ENCODE measurements around the gene NABP1.

NABP1 gene

GRCh38 chr2:191705701-191706100 is 27.8 kb downstream of the NABP1 start:
- Mint-ChIP-seq H3K9me3 (no peaks in the 10 kb centered on the region), H3K27me3 (no peaks in the 10 kb centered on the region), H3K4me1 (no peaks in the 10 kb centered on the region), H3K27ac (no peak overlapping the region), H3K36me3 (peaks cover 16% of the 10 kb centered on the region), H3K4me3 (no peak overlapping the region)

GRCh38 chr2:191706791-191707190 is 28.9 kb downstream of the NABP1 start:
- Mint-ChIP-seq H3K27ac (no peak overlapping the region), H3K4me1 (no peaks in the 10 kb centered on the region), H3K27me3 (no peaks in the 10 kb centered on the region), H3K4me3 (no peak overlapping the region), H3K36me3 (peaks cover 16% of the 10 kb centered on the region), H3K9me3 (no peaks in the 10 kb centered on the region)

- Mint-ChIP-seq H3K27ac (no peak overlapping the region), H3K36me3 (peaks cover 17% of the 10 kb centered on the region), H3K4me3 (no peak overlapping the region), H3K27me3 (no peaks in the 10 kb centered on the region), H3K4me1 (no peaks in the 10 kb centered on the region), H3K9me3 (no peaks in the 10 kb centered on the region)
Observed at GRCh38 chr2:191707542-191707941, 29.6 kb downstream of the NABP1 start.

- H3K27ac Mint-ChIP-seq, result no peak overlapping the region
- H3K9me3 Mint-ChIP-seq, result no peaks in the 10 kb centered on the region
- H3K27me3 Mint-ChIP-seq, result no peaks in the 10 kb centered on the region
- H3K4me3 Mint-ChIP-seq, result no peak overlapping the region
- H3K4me1 Mint-ChIP-seq, result no peaks in the 10 kb centered on the region
- peaks cover 15% of the 10 kb centered on the region for H3K36me3 Mint-ChIP-seq
Observed at GRCh38 chr2:191710411-191710900, 32.5 kb downstream of the NABP1 start.

- H3K36me3 Mint-ChIP-seq, result peaks cover 15% of the 10 kb centered on the region
- no peak overlapping the region for H3K4me3 Mint-ChIP-seq
- H3K27me3 Mint-ChIP-seq, result no peaks in the 10 kb centered on the region
- H3K4me1 Mint-ChIP-seq, result no peaks in the 10 kb centered on the region
- no peak overlapping the region for H3K27ac Mint-ChIP-seq
- H3K9me3 Mint-ChIP-seq, result no peaks in the 10 kb centered on the region
Observed at GRCh38 chr2:191711621-191712020, 33.7 kb downstream of the NABP1 start.

GRCh38 chr2:191713837-191714236 is 35.9 kb downstream of the NABP1 start:
- no peak overlapping the region for H3K27ac Mint-ChIP-seq
- peaks cover 11% of the 10 kb centered on the region for H3K36me3 Mint-ChIP-seq
- H3K4me1 Mint-ChIP-seq, result no peaks in the 10 kb centered on the region
- H3K27me3 Mint-ChIP-seq, result no peaks in the 10 kb centered on the region
- H3K4me3 Mint-ChIP-seq, result no peak overlapping the region
- no peaks in the 10 kb centered on the region for H3K9me3 Mint-ChIP-seq

GRCh38 chr2:191714925-191715324 is 37.0 kb downstream of the NABP1 start:
- Mint-ChIP-seq H3K27me3 (no peaks in the 10 kb centered on the region), H3K27ac (no peak overlapping the region), H3K4me3 (no peak overlapping the region), H3K36me3 (peaks cover 4% of the 10 kb centered on the region), H3K9me3 (no peaks in the 10 kb centered on the region), H3K4me1 (no peaks in the 10 kb centered on the region)

- peaks cover 4% of the 10 kb centered on the region for H3K36me3 Mint-ChIP-seq
- H3K9me3 Mint-ChIP-seq, result no peaks in the 10 kb centered on the region
- no peak overlapping the region for H3K4me3 Mint-ChIP-seq
- no peak overlapping the region for H3K27ac Mint-ChIP-seq
- no peaks in the 10 kb centered on the region for H3K27me3 Mint-ChIP-seq
- no peaks in the 10 kb centered on the region for H3K4me1 Mint-ChIP-seq
Observed at GRCh38 chr2:191715471-191715870, 37.5 kb downstream of the NABP1 start.

- Mint-ChIP-seq H3K36me3 (peaks cover 1% of the 10 kb centered on the region), H3K27ac (no peak overlapping the region), H3K27me3 (peaks cover 1% of the 10 kb centered on the region), H3K4me1 (no peaks in the 10 kb centered on the region), H3K4me3 (no peak overlapping the region), H3K9me3 (no peaks in the 10 kb centered on the region)
Observed at GRCh38 chr2:191719261-191719660, 41.3 kb downstream of the NABP1 start.

GRCh38 chr2:191719938-191720337 is 42.0 kb downstream of the NABP1 start:
- H3K4me3 Mint-ChIP-seq, result no peak overlapping the region
- H3K27ac Mint-ChIP-seq, result no peak overlapping the region
- H3K9me3 Mint-ChIP-seq, result no peaks in the 10 kb centered on the region
- peaks cover 1% of the 10 kb centered on the region for H3K27me3 Mint-ChIP-seq
- peaks cover 1% of the 10 kb centered on the region for H3K36me3 Mint-ChIP-seq
- H3K4me1 Mint-ChIP-seq, result no peaks in the 10 kb centered on the region

- Mint-ChIP-seq H3K4me1 (no peaks in the 10 kb centered on the region), H3K4me3 (no peak overlapping the region), H3K36me3 (no peaks in the 10 kb centered on the region), H3K27ac (no peak overlapping the region), H3K27me3 (peaks cover 1% of the 10 kb centered on the region), H3K9me3 (no peaks in the 10 kb centered on the region)
Observed at GRCh38 chr2:191721331-191721730, 43.4 kb downstream of the NABP1 start.

- H3K4me3 Mint-ChIP-seq, result no peak overlapping the region
- H3K4me1 Mint-ChIP-seq, result no peaks in the 10 kb centered on the region
- no peaks in the 10 kb centered on the region for H3K36me3 Mint-ChIP-seq
- H3K27ac Mint-ChIP-seq, result no peak overlapping the region
- H3K9me3 Mint-ChIP-seq, result no peaks in the 10 kb centered on the region
- peaks cover 1% of the 10 kb centered on the region for H3K27me3 Mint-ChIP-seq
Observed at GRCh38 chr2:191724015-191724414, 46.1 kb downstream of the NABP1 start.

GRCh38 chr2:191728750-191729624 is 51.1 kb downstream of the NABP1 start:
- Mint-ChIP-seq H3K36me3 (no peaks in the 10 kb centered on the region), H3K9me3 (no peaks in the 10 kb centered on the region), H3K27ac (no peak overlapping the region), H3K4me3 (no peak overlapping the region), H3K27me3 (no peaks in the 10 kb centered on the region), H3K4me1 (no peaks in the 10 kb centered on the region)

GRCh38 chr2:191730263-191730662 is 52.3 kb downstream of the NABP1 start:
- no peak overlapping the region for H3K4me3 Mint-ChIP-seq
- H3K27me3 Mint-ChIP-seq, result no peaks in the 10 kb centered on the region
- H3K27ac Mint-ChIP-seq, result no peak overlapping the region
- H3K4me1 Mint-ChIP-seq, result no peaks in the 10 kb centered on the region
- H3K9me3 Mint-ChIP-seq, result no peaks in the 10 kb centered on the region
- no peaks in the 10 kb centered on the region for H3K36me3 Mint-ChIP-seq

Data from activated naive CD4-positive, alpha-beta T cell treated with anti-CD3 and anti-CD28 coated beads, Interleukin-2, amount 50 U/mL, for 24 hours (primary cell).